IPS-NIHi7 (cell line): ENCODE results near the gene CLINT1.
"Not testable (repeated sequence)": the region's sequence is repeated elsewhere in the genome, so short reads cannot be mapped to it uniquely, and the experiment has no call there.

Experiments
- DNase-seq: peaks from one replicate; pipeline ENCODE4 v3.0.0; 2012; ENCODE audit warnings: mixed read lengths; ENCODE audit errors: extremely low spot score

CLINT1 gene

DNA sequence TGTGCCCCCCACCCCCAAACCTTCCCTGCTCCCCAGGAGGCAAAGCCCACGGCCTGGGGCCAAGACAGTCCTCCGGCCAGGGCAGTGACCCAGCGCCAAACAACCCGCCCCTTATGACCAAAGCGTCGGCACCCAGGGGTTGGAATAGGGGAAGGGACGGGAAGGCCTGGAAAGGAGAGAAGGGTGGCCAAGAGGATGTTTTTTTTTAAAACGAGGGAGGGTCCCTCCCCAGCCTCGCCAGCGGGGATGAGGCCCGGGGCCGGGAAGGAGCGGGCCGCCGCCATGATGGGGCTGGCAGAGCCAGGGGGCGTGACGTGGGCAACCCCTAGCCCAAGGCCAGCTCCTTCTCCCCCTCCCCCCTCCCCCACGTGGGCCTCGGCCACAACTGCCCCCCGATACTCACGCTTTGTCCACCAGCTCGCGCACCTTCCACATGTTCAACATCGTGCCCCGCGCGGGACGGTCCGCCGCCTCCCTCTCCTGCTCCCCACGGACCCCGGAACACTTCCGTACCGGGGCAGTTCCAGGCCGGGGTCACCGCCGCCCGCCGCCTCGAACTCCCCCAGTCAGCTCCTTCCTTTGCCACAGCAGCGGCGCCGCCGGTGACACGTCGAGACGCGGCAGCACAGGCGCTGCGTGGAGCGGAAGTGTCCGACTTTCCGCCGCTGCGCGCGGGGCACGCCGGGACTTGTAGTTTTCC, at the start of gene CLINT1:
CLINT1 (minus strand) TSS at position 619 of the 700 bp plus-strand sequence; CDS start at position 444, 175 bp downstream.
- DNase-seq: peak; percentile 88

GRCh38 chr5:157908459-157908858, 49.5 kb upstream of the CLINT1 start:
- no peak for DNase-seq

DNA sequence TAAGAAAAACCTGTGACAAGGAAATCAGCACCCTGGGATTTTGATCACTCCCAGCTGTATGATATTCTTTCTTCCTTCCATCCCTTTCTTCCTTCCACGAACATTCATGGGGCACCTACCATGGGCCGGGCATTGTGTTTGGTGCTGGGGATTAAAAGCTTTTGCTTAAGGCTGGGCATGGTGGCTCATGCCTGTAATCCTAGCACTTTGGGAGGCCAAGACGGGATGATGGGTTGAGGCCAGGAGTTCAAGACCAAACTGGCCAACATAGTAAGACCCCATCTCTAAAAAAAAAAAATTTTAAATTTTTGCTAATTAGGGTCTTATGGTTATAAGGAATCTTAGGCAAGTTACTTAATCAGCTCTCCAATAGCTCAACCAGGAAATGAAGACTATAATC, 48.5 kb upstream of the CLINT1 start:
- DNase-seq: no peak

- no peak for DNase-seq
Observed at GRCh38 chr5:157903117-157903450, 44.1 kb upstream of the CLINT1 start.

DNA sequence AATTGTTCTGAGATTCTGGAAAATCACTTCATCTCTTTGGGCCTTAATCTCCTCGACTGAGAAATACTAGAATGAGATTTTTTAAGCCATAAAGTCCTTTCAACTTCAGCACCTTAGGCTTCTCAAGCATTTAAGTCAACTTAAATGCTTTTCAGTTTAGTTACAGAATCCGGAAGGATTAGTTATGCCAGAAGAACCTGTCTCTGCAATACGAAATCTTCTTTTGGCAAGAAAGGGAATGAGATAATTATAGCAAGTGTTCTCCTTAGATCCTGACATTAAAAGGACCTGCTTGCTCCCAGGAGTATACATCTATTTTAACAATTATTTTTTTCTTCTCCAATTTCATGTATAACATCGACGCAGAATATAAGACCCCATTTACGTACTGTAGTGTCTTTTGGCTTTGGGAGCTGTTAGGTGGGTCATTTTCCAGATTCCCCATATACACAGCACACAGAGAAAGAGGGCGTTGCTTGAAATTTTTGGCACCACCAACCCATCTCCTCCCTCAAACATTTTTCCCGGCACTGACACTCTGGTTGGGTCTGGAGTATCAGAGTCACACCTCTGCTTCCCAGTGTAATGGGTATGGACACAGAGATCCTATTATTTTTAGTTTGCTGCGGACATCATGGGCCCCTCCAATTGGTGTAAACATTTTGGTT, 43.6 kb upstream of the CLINT1 start:
- DNase-seq: no peak

DNA sequence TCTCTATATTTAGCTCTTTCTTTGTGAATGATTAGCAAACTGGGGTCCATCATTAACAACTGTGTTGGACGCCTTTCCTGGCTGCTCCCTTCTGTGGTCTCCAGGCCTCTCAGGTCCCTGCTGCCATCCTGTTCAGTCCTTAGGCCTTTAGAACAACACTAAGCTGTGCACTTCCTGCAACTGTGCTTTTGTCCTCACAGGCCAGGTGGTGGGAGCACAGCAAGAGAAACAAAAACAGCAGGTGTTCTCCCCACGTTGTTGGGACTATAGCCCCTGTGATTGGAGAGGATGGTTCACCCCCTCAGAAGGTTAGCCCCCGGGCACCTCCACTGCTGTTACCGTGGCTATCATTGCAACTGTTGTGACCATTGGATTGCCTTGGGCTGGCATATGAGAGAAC, 41.7 kb upstream of the CLINT1 start:
- no peak for DNase-seq

DNA sequence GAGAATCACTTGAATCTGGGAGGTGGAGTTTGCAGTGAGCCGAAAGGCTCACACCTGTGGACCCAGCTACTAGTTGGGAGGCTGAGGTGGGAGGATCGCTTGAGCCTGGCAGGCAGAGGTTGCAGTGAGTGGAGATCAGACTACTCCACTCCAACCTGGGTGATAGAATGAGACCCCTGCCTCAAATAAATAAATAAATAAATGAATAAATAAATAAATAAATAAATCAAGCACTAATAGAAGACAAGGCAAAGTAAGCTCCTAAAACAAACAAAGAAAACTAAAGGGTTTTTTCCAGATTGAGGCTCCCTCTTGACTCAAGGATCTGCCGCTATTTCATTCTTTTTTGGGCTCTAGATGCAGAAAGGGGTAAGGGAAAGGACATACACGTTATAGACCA, 34.7 kb upstream of the CLINT1 start:
- no peak for DNase-seq

DNA sequence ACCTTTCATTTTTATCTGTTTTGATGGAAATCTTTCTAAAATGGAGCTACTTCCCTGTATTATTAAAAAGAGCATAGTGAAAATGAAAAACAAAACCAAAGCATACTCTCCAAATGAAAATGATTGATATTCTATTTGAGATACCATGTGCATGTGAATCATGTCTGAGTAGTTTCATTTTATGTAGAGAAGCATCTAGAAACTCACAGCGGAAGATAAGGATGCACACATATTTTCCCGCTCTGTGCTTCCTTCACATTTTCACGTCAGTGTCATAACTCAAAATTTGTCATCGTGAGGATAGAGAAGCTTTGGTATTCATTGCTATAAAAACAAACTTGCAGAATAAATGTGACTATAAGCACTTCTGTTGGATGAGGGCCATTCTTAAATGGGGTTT, 34.0 kb upstream of the CLINT1 start:
- DNase-seq: no peak

DNA sequence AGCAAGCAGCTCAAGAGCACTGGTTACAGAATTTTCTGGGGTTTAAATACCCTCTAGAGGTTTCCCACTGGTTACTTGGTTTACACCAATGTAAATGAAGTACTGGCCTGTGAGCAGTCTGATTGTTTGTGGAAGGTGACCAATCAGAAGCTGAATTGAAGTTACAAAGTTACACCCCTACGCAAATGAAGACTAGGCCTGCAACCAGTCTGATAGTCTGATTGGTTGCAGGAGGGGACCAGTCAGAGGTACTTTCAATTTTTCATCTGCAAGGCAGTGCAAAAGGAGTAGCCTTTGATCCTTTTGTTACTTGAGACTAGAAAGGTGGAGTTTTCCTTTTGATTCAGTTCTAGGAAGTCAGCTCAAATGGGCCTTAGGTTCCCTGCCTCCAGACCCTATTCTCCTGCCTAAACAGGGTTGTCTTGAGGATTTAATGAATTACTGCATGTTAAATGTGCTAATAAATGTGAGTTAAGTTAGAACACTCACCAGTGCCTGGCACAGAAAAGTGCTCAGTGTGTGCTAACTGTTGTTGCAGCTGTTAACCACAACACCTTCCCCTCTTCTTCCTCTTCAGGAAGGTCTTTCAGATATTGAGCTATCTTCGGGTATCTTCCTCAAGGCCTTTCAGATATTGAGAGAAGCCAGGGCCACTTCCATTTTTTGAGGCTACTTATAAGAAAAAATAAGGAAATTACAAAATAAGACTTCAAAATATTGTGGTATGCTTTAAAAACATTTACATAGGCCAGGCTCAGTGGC, 32.1 kb upstream of the CLINT1 start:
- DNase-seq: no peak

DNA sequence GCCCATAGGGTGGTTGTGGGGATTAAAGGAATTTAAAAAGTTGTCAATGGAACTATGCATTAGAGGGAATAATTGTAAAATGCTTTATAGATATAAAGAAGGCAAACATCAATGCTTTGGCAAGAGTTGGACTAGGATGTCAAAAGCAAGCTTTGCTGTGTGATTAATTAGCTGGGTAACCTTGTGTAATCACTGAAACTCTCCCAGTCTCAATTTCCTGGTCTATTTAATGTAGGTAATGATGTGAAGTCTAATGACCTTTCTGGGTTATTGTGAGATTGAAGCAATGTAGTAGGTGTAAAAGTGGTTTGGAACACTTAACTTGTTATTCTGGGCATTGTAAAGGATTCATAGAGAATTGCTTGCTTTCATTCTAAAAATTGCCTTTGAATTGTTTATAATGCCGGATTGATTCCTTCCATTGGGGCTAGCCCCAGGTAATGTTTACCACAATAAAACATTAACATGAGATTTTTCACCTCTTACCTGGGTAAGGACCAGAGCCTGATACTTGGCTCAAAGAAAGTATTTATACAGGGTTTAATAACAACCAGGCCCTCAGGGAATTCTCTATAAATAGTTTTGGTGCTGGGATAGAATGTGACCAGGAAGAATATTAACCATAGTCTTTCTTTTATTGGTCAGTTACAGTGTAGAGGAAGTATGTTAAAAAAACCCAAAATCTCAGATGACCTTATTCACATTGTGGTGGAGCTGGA, 30.0 kb upstream of the CLINT1 start:
- DNase-seq: no peak

DNA sequence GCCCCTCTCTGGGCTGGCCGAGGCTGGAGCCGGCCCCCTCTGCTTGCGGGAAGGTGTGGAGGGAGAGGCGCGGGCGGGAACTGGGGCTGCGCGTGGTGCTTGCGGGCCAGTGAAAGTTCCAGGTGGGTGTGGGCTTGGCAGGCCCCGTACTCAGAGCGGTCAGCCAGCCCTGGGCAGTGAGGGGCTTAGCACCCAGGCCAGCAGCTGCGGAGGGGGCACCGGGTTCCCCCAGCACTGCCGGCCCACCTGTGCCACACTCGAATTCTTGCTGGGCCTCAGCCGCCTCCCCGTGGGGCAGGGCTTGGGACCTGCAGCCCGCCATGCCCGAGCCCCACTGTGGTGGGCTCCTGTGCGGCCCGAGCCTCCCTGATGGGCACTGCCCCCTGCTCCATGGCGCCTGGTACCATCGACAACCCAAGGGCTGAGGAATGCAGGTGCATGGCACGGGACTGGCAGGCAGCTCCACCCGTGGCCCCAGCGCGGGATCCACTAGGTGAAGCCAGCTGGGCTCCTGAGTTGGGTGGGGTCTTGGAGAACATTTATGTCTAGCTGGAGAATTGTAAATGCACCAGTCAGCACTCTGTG, 27.9 kb upstream of the CLINT1 start:
- no peak for DNase-seq

DNA sequence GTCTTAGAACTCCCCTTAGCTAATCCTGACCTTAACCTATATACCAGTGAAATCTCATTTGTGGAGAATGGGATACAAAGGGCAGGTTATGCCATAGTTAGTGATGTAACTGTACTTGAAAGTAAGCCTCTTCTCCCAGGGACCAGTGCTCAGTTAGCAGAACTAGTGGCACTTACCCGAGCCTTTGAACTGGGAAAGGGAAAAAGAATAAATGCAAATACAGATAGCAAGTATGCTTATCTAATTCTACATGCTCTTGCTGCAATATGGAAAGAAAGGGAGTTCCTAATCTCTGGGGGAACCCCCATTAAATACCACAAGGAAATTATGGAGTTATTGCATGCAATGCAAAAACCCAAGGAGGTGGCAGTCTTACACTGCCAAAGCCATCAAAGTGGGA, 26.1 kb upstream of the CLINT1 start:
- not testable (repeated sequence) for DNase-seq

- DNase-seq: not testable (repeated sequence)
Observed at GRCh38 chr5:157881498-157881897, 22.6 kb upstream of the CLINT1 start.

GRCh38 chr5:157877821-157878220, 18.9 kb upstream of the CLINT1 start:
- no peak for DNase-seq

- no peak for DNase-seq
Observed at GRCh38 chr5:157874861-157875260, 15.9 kb upstream of the CLINT1 start.

DNA sequence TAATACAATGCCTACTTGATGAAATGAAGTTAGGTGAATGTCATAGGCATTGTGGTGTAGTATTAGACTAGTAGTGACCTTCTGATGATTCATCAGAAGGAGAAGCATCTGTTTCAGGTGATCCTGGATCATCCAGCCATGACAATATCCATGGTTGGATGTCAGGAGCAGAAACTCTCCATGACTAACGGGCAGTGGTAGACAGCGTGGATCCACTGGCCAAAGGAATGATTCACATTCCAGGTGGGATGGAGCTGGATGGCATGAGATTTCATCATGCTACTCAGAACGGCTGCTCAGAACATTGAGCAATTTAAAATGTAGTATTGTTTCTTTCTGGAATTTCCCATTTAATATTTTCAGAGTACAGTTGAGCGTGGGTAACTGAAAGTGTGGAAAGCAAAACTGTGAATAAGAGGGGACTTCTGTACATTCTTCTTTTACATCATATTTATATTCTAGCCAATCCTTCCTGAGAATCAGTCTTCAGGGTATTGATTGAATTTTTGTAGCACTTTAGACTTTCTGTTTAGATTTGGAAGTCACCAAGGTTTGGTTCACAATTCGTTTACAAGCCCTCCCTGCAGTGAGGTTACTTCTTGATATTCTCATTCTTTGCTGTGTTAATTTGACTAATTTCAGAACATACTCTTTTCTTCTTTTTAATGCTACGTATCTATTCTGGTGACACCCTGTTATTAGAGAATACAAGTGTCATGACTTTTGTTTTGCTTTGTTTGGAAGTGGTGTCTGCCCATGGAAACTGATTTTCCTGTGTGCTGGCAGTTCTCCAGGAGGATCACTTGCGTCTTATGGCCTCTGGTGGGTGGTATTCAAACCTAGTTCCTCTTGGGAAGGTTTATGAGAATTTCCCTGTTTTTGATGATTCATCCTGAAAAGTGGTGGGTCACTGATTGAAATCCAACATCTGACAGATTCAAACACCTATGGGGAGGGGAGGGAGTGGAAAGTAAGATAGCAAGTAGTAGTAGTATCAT, 12.2 kb upstream of the CLINT1 start:
- DNase-seq: no peak

GRCh38 chr5:157867751-157868387, 8.9 kb upstream of the CLINT1 start:
- no peak for DNase-seq

DNA sequence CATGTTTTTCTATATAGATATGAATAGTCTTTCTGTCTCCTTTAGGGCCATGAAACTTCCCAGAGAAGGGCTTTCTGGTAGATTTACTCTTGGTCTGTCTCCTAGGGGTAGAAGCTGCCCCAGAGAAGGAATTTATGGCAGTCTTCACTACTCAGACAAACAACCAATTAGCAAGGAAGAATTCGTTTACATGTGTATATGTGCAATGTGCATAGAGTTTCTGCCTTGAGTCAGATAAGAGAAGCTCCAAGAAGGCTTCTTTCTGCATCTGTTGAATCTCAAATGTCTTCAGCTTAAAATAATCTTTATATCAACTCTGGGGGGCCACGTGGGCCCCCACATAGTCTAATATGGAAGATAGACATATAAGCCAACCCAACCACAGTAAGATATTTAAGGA, 7.6 kb upstream of the CLINT1 start:
- no peak for DNase-seq

GRCh38 chr5:157865781-157866180, 6.8 kb upstream of the CLINT1 start:
- DNase-seq: no peak

DNA sequence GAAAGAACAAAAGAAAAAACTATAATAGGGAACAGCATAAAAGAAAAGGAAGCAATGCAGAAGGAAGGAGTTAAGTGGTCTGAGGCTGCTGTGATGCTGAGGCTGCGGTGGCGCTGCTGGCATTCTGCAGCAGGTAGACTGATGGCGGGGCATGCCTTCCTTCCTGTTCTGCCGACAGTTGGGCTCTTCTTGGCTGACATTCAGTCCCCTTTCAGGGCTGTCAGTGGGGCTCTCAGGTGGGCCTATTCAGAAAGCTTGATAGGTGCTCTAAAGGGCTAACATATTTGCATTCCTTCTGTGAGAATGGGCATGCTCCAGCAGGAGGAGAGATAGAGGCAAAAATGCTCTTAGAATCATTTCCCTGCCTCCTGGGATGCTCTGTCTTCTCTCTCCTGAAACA, 5.1 kb upstream of the CLINT1 start:
- DNase-seq: peak; percentile 32
